GM18951 (cell line): ENCODE data around the gene PPP1R14B.
"Not testable (repeated sequence)": the region's sequence is repeated elsewhere in the genome, so short reads cannot be mapped to it uniquely, and the experiment has no call there.

Experiments
- POLR2A ChIP-seq: IDR thresholded peaks from 4 replicates; pipeline ENCODE4 v1.6.1; 2011; ENCODE audit warnings: mild to moderate bottlenecking; ENCODE audit not compliant: insufficient read length, insufficient read depth; ENCODE audit errors: extremely low read depth
- in situ Hi-C: fragments of 300-500 bp; cut with MboI; formaldehyde crosslinking; loops from one replicate; pipeline ENCODE4 v1.12.0; 2022; ENCODE audit warnings: low sequenced_read_pairs, mixed read lengths, inconsistent platforms; ENCODE audit not compliant: unreplicated experiment

PPP1R14B gene

DNA sequence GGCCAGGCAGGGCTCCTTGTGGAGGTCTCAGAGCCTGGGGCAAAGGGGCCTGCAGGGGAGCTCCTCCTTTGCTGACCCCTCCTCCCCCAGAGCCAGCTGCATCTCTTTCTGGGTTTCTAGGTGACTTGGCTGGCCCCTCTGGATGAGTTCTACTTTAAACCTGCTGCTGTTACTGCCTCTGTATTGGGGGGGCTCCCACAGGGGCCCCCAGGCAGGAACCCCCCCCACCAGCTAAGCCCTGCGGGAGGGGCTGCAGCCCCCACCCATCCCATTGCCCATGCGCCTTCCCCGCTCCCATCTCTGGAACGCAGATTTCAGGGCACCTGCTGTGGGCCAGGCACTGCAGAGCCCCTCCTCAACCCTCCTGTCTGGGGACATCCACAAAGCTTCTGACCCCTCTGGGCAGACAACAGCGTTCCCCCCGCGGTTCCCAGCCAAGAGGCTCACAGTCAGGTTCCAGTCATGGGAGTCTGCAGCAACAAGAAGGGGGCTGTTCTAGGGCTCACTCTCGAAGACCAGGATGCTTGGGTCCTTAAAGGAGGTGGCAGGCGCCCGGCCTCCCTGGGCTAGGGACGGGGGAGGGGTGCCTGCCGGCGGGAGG is 3.8 kb upstream of the PPP1R14B start:
- in situ Hi-C loops = no loop called here
- no peak for TF ChIP-seq POLR2A

GRCh38 chr11:64249563-64250414 is 3.0 kb upstream of the PPP1R14B start:
- TF ChIP-seq POLR2A = no peak
- in situ Hi-C loops = no loop called here

GRCh38 chr11:64249038-64249437 is 2.3 kb upstream of the PPP1R14B start:
- in situ Hi-C loops = no loop called here

DNA sequence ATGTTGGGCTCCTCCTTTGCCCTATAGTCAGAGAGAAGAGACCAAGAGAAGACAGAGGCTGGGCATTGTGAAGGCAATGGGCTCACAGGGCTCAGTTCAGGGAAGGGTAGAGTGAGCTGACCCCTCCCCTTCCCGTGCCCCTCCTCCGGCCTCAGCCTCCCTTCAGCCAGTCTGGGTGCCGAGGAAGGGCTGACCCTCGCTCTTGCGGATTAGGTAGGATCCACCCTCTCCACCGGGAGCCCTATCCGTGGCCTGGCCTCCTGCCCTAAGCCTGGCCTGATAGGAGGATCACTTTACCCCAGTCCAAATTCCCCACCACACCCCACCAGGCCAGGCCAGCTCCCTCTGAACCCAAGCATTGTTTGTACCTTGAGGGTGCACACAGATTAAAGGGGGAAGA is 1.8 kb upstream of the PPP1R14B start:
- no peak for TF ChIP-seq POLR2A
- in situ Hi-C loops = no loop called here

More at GRCh38 chr11:64249038-64249437, 2.3 kb upstream of the PPP1R14B start:
- TF ChIP-seq POLR2A = no peak

DNA sequence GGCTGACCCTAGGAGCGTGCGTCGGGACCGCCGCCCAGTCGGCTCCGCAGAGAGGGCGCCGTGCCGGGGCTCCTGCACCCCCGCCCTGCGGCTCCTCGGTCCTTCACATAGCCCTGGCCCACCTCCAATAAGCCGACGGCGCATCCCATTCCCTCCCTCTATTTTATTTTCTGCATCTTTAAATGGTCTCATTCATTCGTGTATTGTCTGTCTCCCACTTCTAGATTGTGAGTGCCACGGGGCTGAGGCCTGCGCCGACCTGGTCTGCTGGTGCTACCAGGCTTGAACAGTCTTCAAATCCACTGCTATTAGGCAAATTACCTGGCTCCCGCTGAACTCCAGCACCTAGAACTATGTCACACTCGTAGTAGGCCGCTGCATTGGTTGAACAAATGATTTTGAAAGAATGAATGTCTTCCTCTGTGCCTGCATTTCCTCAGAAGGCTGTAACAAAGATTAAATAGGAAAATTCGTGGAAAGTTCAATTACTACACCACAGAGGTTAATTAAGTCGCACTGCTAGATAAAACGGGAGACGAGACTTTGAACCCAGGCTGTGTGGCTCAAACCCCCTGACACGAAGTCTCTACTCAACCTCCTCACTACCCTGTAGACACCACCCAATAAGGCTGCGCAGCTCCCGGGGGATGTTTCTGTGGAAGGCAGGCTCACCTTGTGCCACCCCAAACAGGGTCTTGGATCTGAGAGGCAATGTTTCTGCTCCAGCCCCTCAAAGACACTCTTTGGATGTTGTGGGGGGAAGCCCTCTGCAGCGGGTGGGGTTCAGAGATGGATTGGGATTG is 1.2 kb upstream of the PPP1R14B start:
- TF ChIP-seq POLR2A = no peak
- in situ Hi-C loops = no loop called here

DNA sequence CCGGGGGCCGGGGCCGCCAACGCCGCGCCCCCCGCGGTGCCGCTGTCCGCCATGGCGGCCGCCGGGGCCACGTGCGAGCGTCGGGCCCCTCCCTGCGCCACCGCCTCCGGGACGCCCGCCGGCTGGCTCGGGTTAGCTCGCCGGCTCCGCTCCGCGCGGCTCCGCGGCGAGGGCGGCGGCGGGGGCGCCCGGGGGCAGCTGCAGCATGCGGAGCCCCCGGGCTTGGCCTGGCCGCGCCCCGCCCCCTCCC is 197 bp downstream of the PPP1R14B start:
- TF ChIP-seq POLR2A = peak; percentile 42
- in situ Hi-C loops = not testable (repeated sequence)

DNA sequence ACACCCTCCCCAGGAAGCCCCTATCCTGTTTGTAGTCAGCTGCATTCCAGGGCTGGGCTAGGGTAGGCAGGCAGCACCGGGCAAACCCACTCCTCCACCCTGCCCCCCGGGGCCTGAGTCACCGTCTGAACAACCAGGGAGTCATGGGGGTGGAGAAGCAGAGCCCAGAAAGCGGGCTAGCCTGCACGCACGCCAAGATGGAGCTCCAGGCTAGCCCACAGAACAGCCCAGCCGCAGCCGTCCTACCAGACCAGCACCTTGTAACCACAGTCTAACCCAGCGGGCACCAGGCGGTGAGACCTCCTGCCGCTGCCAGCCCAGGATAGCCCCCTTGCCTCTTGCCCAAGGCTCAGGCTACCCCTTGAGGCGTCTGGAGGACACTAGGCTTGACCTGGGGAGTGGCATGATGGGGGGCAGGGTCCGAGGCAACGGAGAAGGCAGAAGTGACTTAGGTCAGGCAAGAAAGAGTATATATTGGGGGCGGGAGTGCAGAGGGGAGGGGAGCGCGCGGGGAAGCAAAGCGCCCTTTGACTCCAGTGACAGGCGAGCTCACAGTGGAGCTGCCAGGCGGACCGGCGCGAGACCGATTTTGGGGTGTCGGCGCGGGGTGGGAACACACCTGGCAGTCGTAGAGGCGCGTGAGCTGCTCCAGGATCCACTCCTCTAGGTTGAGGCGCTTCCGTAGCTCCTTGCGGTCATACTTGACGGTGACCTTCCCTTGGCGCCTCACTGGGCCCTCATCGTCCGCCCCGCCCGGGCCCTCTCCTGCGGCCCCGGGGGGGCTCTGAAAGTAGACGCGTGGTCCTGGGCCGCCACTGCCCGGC is 734 bp downstream of the PPP1R14B start:
- TF ChIP-seq POLR2A = no peak
- in situ Hi-C loops = no loop called here

DNA sequence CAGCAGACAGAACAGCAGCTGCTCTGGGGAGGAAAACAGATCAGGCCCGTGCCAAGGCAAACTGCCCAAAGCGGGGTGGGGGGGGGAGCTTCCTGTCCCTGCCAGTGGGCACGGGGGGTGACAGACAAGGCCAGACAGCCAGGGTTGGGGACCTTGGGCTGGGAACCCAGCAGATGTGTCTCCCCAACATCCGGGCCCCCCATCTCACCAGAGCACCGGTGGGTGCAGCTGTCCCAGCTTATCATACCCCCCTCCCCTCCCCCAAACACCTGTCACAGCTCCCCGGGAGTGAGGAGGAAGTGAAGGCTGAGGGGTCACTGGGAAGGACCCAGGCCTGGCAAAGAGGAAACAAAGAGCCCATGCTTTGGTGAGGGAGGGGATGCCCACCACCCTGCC is 1.3 kb downstream of the PPP1R14B start:
- in situ Hi-C loops = no loop called here
- TF ChIP-seq POLR2A = no peak

GRCh38 chr11:64244966-64245365 is 1.8 kb downstream of the PPP1R14B start:
- in situ Hi-C loops = no loop called here

GRCh38 chr11:64244107-64244506 is 2.6 kb downstream of the PPP1R14B start:
- in situ Hi-C loops = no loop called here
- peak; percentile 19 for TF ChIP-seq POLR2A

More at GRCh38 chr11:64244966-64245365, 1.8 kb downstream of the PPP1R14B start:
- no peak for TF ChIP-seq POLR2A

DNA sequence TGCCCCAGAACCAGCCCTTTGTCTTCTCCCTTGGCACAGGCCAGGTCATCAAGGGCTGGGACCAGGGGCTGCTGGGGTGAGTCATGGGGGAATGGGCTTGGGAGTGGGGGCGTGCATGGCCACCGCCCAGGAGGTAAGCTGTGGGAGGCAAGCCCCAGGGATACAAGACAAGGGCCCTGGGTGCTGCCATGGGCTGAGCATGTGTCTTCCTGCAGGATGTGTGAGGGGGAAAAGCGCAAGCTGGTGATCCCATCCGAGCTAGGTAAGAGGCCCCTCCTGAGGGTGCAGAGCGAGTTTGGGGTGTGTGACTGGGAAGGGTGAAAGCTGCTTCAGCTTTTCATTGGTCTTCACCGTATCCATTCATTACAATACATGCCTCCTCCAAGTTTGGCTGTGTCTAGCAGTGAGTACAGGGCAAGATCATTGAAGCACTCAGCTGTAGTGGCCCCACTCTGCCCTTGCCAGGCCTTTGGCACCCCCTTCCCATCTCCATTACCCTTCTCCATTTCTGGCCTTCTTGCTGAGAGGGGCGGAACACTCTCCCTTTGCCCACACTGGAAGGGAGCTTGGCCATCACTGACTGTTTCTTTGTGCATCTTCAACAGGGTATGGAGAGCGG is 3.4 kb downstream of the PPP1R14B start:
- in situ Hi-C loops = no loop called here

More for the DNA sequence above, 3.4 kb downstream of the PPP1R14B start:
- TF ChIP-seq POLR2A = no peak
